ENCODE results near the gene RPL7A.
A peak's percentile ranks its signal among the peaks of the same experiment; 100 is the strongest.
"Not testable (repeated sequence)": the region's sequence is repeated elsewhere in the genome, so short reads cannot be mapped to it uniquely, and the experiment has no call there.

RPL7A gene

GRCh38 chr9:133370685-133371084 is 22.7 kb downstream of the RPL7A start:
- peak; percentile 55 for DNase-seq

- DNase-seq = peak; percentile 57
Measured at GRCh38 chr9:133371261-133371711, 23.3 kb downstream of the RPL7A start.

GRCh38 chr9:133372144-133372543 is 24.1 kb downstream of the RPL7A start:
- DNase-seq = no peak

- no peak for DNase-seq
Measured at GRCh38 chr9:133374612-133375115, 26.6 kb downstream of the RPL7A start.

GRCh38 chr9:133375116-133375723 is 27.2 kb downstream of the RPL7A start:
- DNase-seq = no peak

- DNase-seq = peak; percentile 93
Measured at GRCh38 chr9:133375724-133376654, 28.0 kb downstream of the RPL7A start, which contains the start of the genes STKLD1 and SURF4. Gene STKLD1 (plus strand): TSS chr9:133376366. CDS start chr9:133376474, 108 bp downstream. Gene SURF4 (minus strand): TSS chr9:133376060. CDS start chr9:133375969, 91 bp downstream.

GRCh38 chr9:133377280-133377679 is 29.3 kb downstream of the RPL7A start:
- DNase-seq = not testable (repeated sequence)

- DNase-seq = no peak
Measured at GRCh38 chr9:133377721-133378216, 29.8 kb downstream of the RPL7A start.

- DNase-seq = no peak
Measured at GRCh38 chr9:133378408-133378962, 30.5 kb downstream of the RPL7A start.

GRCh38 chr9:133379153-133380086 is 31.4 kb downstream of the RPL7A start:
- DNase-seq = no peak

- DNase-seq = no peak
Measured at GRCh38 chr9:133380734-133381133, 32.7 kb downstream of the RPL7A start.

GRCh38 chr9:133382507-133383141 is 34.6 kb downstream of the RPL7A start:
- DNase-seq = no peak

GRCh38 chr9:133383438-133383837 is 35.4 kb downstream of the RPL7A start:
- DNase-seq = no peak

- no peak for DNase-seq
Measured at GRCh38 chr9:133384736-133385321, 36.8 kb downstream of the RPL7A start.

GRCh38 chr9:133385452-133385851 is 37.4 kb downstream of the RPL7A start:
- DNase-seq = no peak

- no peak for DNase-seq
Measured at GRCh38 chr9:133386338-133386737, 38.3 kb downstream of the RPL7A start.

GRCh38 chr9:133387680-133388079 is 39.7 kb downstream of the RPL7A start:
- DNase-seq = no peak

- no peak for DNase-seq
Measured at GRCh38 chr9:133389025-133389557, 41.1 kb downstream of the RPL7A start.

- DNase-seq = no peak
Measured at GRCh38 chr9:133389562-133389961, 41.5 kb downstream of the RPL7A start.

- DNase-seq = no peak
Measured at GRCh38 chr9:133390713-133391112, 42.7 kb downstream of the RPL7A start.

- not testable (repeated sequence) for DNase-seq
Measured at GRCh38 chr9:133391449-133391848, 43.4 kb downstream of the RPL7A start.

All from activated gamma-delta T cell treated with Interleukin-2 at 50 U/mL for 16 hours (primary cell).